GM23338 (cell line): ENCODE results near the gene OPALIN. TPM values are rescaled to one million over a fixed set of nuclear protein-coding genes. Genes with fewer than 3 reads are reported as not detected.

Source experiments
- ATAC-seq: fragments of 200-7000 bp; cut with Tn5 transposase; 3 replicates; pipeline ENCODE4 v1.9.1; 2020
- DNase-seq: peaks from one replicate; pipeline ENCODE4 v3.0.0-alpha.2; 2015; ENCODE audit warnings: low spot score
- H2AFZ ChIP-seq: fragments of 200-600 bp; sonication (generic); 2 replicates; pipeline ENCODE4 v1.8.0; 2016; ENCODE audit warnings: antibody characterized with exemption, mild to moderate bottlenecking, moderate library complexity
- H3F3A ChIP-seq: fragments of 200-600 bp; sonication (generic); replicated peaks from 2 replicates; pipeline ENCODE4 v1.8.0; 2017; ENCODE audit warnings: antibody characterized with exemption, mixed run types, low read depth
- H3K27ac ChIP-seq: fragments of 200-600 bp; sonication (generic); 2 replicates; pipeline ENCODE4 v1.6.1; 2016; ENCODE audit warnings: low read depth
- H3K27me3 ChIP-seq: fragments of 200-600 bp; sonication (generic); 2 replicates; pipeline ENCODE4 v1.8.0; 2016; ENCODE audit warnings: mild to moderate bottlenecking, mixed run types, moderate library complexity; ENCODE audit not compliant: insufficient read depth
- H3K36me3 ChIP-seq: fragments of 200-600 bp; sonication (generic); 2 replicates; pipeline ENCODE4 v1.8.0; 2016; ENCODE audit warnings: mild to moderate bottlenecking; ENCODE audit not compliant: insufficient read depth
- H3K4me1 ChIP-seq: fragments of 200-600 bp; sonication (generic); 2 replicates; pipeline ENCODE4 v1.8.0; 2016; ENCODE audit warnings: mild to moderate bottlenecking, moderate library complexity; ENCODE audit not compliant: insufficient read depth
- H3K4me2 ChIP-seq: fragments of 200-600 bp; sonication (generic); 2 replicates; pipeline ENCODE4 v1.7.1; 2017; ENCODE audit warnings: mixed run types
- H3K4me3 ChIP-seq: fragments of 200-600 bp; sonication (generic); 2 replicates; pipeline ENCODE4 v1.6.1; 2016; ENCODE audit warnings: mixed run types
- H3K79me2 ChIP-seq: fragments of 200-600 bp; sonication (generic); replicated peaks from 2 replicates; pipeline ENCODE4 v1.8.0; 2017; ENCODE audit warnings: mild to moderate bottlenecking; ENCODE audit not compliant: insufficient read depth
- H3K9me2 ChIP-seq: fragments of 200-600 bp; sonication (generic); 2 replicates; pipeline ENCODE4 v1.8.0; 2017; ENCODE audit not compliant: insufficient read depth
- H4K20me1 ChIP-seq: fragments of 200-600 bp; sonication (generic); replicated peaks from 2 replicates; pipeline ENCODE4 v1.8.0; 2017; ENCODE audit warnings: mild to moderate bottlenecking; ENCODE audit not compliant: insufficient read depth
- H3K27ac Mint-ChIP-seq: 2 replicates; pipeline ENCODE4 v1.8.0; 2020; ENCODE audit warnings: inconsistent platforms, mild to moderate bottlenecking, moderate library complexity, mixed read lengths
- H3K27me3 Mint-ChIP-seq: 3 replicates; pipeline ENCODE4 v1.8.0; 2022; ENCODE audit warnings: low read depth, mild to moderate bottlenecking, moderate library complexity, mixed read lengths, inconsistent platforms; ENCODE audit not compliant: insufficient read depth, poor library complexity
- H3K36me3 Mint-ChIP-seq: 3 replicates; pipeline ENCODE4 v1.8.0; 2021; ENCODE audit warnings: low read depth, mild to moderate bottlenecking, inconsistent platforms, moderate library complexity, mixed read lengths
- H3K4me1 Mint-ChIP-seq: 3 replicates; pipeline ENCODE4 v1.8.0; 2020; ENCODE audit warnings: mild to moderate bottlenecking, inconsistent platforms, mixed read lengths
- H3K4me3 Mint-ChIP-seq: 3 replicates; pipeline ENCODE4 v1.8.0; 2021; ENCODE audit warnings: moderate library complexity, mild to moderate bottlenecking, inconsistent platforms, mixed read lengths
- H3K9me3 Mint-ChIP-seq: 3 replicates; pipeline ENCODE4 v1.8.0; 2020; ENCODE audit warnings: moderate library complexity, mild to moderate bottlenecking, inconsistent platforms, mixed read lengths
- CREB1 ChIP-seq: fragments of 250-450 bp; sonication (Bioruptor Pico); IDR thresholded peaks from 2 replicates; pipeline ENCODE4 v1.5.0; 2020; ENCODE audit warnings: low read depth, mild to moderate bottlenecking, moderate library complexity
- EZH2 ChIP-seq: fragments of 200-600 bp; sonication (generic); IDR thresholded peaks from one replicate; pipeline ENCODE4 v1.8.0; 2017; ENCODE audit warnings: antibody characterized with exemption, mild to moderate bottlenecking, low read depth; ENCODE audit not compliant: unreplicated experiment
- EZH2phosphoT487 ChIP-seq: fragments of 200-600 bp; sonication (generic); IDR thresholded peaks from one replicate; pipeline ENCODE4 v1.8.1; 2018; ENCODE audit warnings: antibody characterized with exemption; ENCODE audit not compliant: unreplicated experiment
- JUNB ChIP-seq: IDR thresholded peaks from one replicate; pipeline ENCODE4 v1.6.1; 2016; ENCODE audit warnings: antibody characterized with exemption; ENCODE audit not compliant: unreplicated experiment
- NANOG ChIP-seq: IDR thresholded peaks from 2 replicates; pipeline ENCODE4 v1.6.1; 2016; ENCODE audit warnings: antibody characterized with exemption, borderline replicate concordance
- POLR2AphosphoS5 ChIP-seq: IDR thresholded peaks from 2 replicates; pipeline ENCODE4 v1.6.1; 2016; ENCODE audit warnings: antibody characterized with exemption, low read depth
- REST ChIP-seq: IDR thresholded peaks from one replicate; pipeline ENCODE4 v1.6.1; 2018; ENCODE audit warnings: antibody characterized with exemption; ENCODE audit not compliant: unreplicated experiment
- ZNF331 ChIP-seq: fragments of 250-450 bp; sonication (Bioruptor Pico); IDR thresholded peaks from 2 replicates; pipeline ENCODE4 v1.5.0; 2020; ENCODE audit warnings: low read depth, mild to moderate bottlenecking, moderate library complexity
- ZNF462 ChIP-seq: fragments of 250-450 bp; sonication (Bioruptor Pico); IDR thresholded peaks from 2 replicates; pipeline ENCODE4 v1.5.0; 2020; ENCODE audit warnings: mild to moderate bottlenecking, moderate library complexity
- polyA plus RNA-seq: library from polyadenylated mRNA; unstranded; fragments of >200 nt; fragmentation: Nextera tagmentation; extraction: Ambion mirVana; gene quantifications from 2 replicates; pipeline ENCODE4 v1.2.1, GENCODE V29; 2016
- total RNA-seq: library from RNA; depleted of rRNA; stranded (reverse); fragments of >200 nt; shearing (Covaris generic); gene quantifications from 2 replicates; pipeline ENCODE4 v1.2.3, GENCODE V29; 2014
- TF ChIP-seq, protein P1 (sequence below), 2 experiments: fragments of 200-600 bp in 1 of 2; sonication (generic) in 1 of 2; conservative IDR thresholded peaks; 2 replicates each; pipeline versions ENCODE4 v1.5.1 to v1.6.1; 2016 to 2017; ENCODE audit warnings: antibody characterized with exemption in 2 of 2, low read depth in 2 of 2, mild to moderate bottlenecking in 2 of 2, moderate library complexity in 1 of 2

OPALIN gene
- total and polyA plus RNA-seq, 2 experiments from 2014 or later, result not detected

DNA sequence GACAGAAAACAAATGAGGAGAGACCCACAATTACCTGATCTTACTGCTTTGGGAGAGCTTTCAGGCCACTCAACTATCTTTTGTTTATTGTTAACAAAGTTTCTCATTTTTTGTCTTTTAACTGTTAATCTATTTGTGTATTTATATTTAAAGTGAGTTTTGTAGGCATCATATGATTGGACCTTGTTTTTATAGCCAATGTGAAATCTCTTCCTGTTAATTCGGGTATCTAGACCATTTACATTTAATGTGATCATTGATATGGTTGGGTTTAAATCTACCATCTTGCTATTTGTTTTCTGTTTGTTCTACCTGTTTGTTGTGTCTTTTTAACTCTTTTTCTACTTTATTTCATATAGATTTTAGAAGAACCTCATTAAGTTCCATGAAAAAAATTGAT is 12.5 kb downstream of the OPALIN start:
- Mint-ChIP-seq H3K4me1 (peaks cover 24% of the 10 kb centered on the region), H3K27me3 (peaks cover 12% of the 10 kb centered on the region), H3K27ac (no peak overlapping the region; the same call in 1 of the 2 replicates), H3K4me3 (no peak overlapping the region), H3K9me3 (peaks cover 24% of the 10 kb centered on the region), H3K36me3 (peaks cover 35% of the 10 kb centered on the region)
- DNase-seq (no peak), ATAC-seq (no peak)
- Histone ChIP-seq H2AFZ (no peak overlapping the region), H4K20me1 (no peaks in the 10 kb centered on the region), H3F3A (no peaks in the 10 kb centered on the region), H3K9me2 (peaks cover 10% of the 10 kb centered on the region), H3K27me3 (no peaks in the 10 kb centered on the region), H3K4me2 (no peak overlapping the region), H3K27ac (no peak overlapping the region), H3K4me1 (peaks cover 6% of the 10 kb centered on the region; the same call in 1 of the 2 replicates), H3K79me2 (no peaks in the 10 kb centered on the region), H3K36me3 (no peaks in the 10 kb centered on the region), H3K4me3 (no peak overlapping the region)
- no peak for TF ChIP-seq ZNF331 (CRISPR knock-in tag)
- TF ChIP-seq, protein P1, sequence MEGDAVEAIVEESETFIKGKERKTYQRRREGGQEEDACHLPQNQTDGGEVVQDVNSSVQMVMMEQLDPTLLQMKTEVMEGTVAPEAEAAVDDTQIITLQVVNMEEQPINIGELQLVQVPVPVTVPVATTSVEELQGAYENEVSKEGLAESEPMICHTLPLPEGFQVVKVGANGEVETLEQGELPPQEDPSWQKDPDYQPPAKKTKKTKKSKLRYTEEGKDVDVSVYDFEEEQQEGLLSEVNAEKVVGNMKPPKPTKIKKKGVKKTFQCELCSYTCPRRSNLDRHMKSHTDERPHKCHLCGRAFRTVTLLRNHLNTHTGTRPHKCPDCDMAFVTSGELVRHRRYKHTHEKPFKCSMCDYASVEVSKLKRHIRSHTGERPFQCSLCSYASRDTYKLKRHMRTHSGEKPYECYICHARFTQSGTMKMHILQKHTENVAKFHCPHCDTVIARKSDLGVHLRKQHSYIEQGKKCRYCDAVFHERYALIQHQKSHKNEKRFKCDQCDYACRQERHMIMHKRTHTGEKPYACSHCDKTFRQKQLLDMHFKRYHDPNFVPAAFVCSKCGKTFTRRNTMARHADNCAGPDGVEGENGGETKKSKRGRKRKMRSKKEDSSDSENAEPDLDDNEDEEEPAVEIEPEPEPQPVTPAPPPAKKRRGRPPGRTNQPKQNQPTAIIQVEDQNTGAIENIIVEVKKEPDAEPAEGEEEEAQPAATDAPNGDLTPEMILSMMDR (conservative IDR thresholded peaks at IDR 0.05; ENCODE audit: low read depth in 2 of 2), result no peak
- TF ChIP-seq JUNB, result no peak
- TF ChIP-seq EZH2phosphoT487, result no peak
- no peak for TF ChIP-seq POLR2AphosphoS5
- TF ChIP-seq EZH2, result no peak
- no peak for TF ChIP-seq REST
- TF ChIP-seq NANOG, result no peak

DNA sequence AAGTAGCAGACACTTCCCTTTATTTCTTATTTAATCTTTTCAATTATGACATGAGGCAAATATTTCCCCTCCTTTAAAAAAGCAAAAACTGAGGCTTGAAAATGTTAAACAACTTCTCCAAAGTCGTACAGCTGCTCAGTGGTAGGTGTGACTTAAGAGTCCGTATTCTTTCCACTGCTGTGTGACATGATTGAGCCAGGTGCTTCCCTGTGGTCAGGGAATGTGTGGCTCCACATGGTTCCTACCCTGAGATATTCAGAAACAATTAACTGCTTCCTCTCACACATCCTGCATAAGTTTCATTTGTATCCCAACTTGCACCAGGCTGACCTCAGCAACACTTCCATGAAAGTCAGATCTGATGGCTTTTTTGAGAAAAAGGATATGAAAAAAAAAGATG is 13.6 kb downstream of the OPALIN start:
- Histone ChIP-seq H3K9me2 (peaks cover 10% of the 10 kb centered on the region), H2AFZ (no peak overlapping the region), H3K27ac (peak overlapping the region; percentile 36; the same call in 1 of the 2 replicates), H3K36me3 (no peaks in the 10 kb centered on the region), H3K4me1 (peaks cover 13% of the 10 kb centered on the region), H3K79me2 (no peaks in the 10 kb centered on the region), H3K27me3 (no peaks in the 10 kb centered on the region), H4K20me1 (no peaks in the 10 kb centered on the region), H3K4me2 (no peak overlapping the region), H3F3A (no peaks in the 10 kb centered on the region), H3K4me3 (no peak overlapping the region)
- H3K36me3 Mint-ChIP-seq, result peaks cover 35% of the 10 kb centered on the region
- peaks cover 32% of the 10 kb centered on the region for H3K4me1 Mint-ChIP-seq
- TF ChIP-seq CREB1 (CRISPR knock-in tag), result no peak
- peak; percentile 17; the same call in 1 of the 2 replicates for TF ChIP-seq NANOG
- TF ChIP-seq ZNF462 (CRISPR knock-in tag), result 0 out of 2 replicates have a peak, but pooled peaks have one; percentile 38
- peak overlapping the region; percentile 91 for H3K27ac Mint-ChIP-seq
- ATAC-seq, result peak; percentile 83
- no peak overlapping the region for H3K4me3 Mint-ChIP-seq
- peaks cover 12% of the 10 kb centered on the region for H3K27me3 Mint-ChIP-seq
- peak; percentile 38 for DNase-seq
- H3K9me3 Mint-ChIP-seq, result peaks cover 24% of the 10 kb centered on the region
